ENCODE data around the gene ZNF497.

DNA sequence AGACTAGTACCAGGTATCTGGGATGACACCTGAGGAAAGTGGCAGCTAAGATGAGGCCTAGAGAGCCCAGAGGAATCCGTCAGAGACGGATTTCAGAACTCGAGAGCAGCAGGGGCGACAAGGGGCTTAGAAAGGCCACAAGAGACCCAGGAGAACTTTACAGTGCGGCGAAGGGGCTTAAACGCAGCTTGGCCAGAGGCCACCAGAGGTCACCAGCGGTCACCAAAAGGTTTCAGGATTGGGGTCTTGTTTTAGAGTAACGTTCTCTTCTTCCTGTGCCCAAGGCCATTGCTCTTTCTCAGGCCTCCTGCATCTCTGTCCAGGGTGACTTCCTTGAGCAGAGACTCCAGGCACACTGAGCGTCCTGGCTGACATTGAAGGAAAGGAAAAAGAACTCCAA lies 33.6 kb downstream of the ZNF497 start:
- TF ChIP-seq, protein P1, sequence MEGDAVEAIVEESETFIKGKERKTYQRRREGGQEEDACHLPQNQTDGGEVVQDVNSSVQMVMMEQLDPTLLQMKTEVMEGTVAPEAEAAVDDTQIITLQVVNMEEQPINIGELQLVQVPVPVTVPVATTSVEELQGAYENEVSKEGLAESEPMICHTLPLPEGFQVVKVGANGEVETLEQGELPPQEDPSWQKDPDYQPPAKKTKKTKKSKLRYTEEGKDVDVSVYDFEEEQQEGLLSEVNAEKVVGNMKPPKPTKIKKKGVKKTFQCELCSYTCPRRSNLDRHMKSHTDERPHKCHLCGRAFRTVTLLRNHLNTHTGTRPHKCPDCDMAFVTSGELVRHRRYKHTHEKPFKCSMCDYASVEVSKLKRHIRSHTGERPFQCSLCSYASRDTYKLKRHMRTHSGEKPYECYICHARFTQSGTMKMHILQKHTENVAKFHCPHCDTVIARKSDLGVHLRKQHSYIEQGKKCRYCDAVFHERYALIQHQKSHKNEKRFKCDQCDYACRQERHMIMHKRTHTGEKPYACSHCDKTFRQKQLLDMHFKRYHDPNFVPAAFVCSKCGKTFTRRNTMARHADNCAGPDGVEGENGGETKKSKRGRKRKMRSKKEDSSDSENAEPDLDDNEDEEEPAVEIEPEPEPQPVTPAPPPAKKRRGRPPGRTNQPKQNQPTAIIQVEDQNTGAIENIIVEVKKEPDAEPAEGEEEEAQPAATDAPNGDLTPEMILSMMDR (IDR thresholded peaks at IDR 0.05) = no peak
- no peak for TF ChIP-seq POLR2A (IDR thresholded peaks at IDR 0.05)

Data from thyroid gland (tissue), 4 donors.